GM04503 (cell line): ENCODE data around the gene CARD16.
"Not testable (repeated sequence)": the region's sequence is repeated elsewhere in the genome, so short reads cannot be mapped to it uniquely, and the experiment has no call there.

ENCODE experiments used
- DNase-seq: peaks from one replicate; pipeline ENCODE4 v3.0.0-alpha.2; 2012; ENCODE audit warnings: low read depth

CARD16 gene

GRCh38 chr11:105049481-105049880, 4.3 kb upstream of the CARD16 start:
- no peak for DNase-seq

- peak; percentile 99 for DNase-seq
These were observed 1.9 kb upstream of the CARD16 start for GRCh38 chr11:105046898-105047579.

GRCh38 chr11:105045676-105046296, 651 bp upstream of the CARD16 start:
- peak; percentile 13 for DNase-seq

DNA sequence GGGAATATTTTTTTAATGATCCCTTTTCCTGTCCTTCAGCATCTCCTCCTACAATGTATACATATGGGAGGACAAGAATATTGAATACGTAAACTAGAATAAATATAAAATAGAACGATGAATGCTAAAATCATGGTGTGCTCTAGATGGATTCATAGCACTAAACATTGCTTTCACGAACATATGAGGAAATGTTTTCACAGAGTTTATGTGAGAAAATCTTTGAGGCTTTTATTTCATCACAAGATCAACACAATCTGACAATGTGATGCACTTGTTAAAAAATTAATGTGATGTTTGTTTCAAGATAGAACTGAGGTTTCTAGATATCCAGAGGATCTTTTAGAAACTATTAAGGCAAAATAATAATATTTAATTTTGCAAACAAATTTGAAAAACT, 3.0 kb downstream of the CARD16 start:
- DNase-seq = no peak

DNA sequence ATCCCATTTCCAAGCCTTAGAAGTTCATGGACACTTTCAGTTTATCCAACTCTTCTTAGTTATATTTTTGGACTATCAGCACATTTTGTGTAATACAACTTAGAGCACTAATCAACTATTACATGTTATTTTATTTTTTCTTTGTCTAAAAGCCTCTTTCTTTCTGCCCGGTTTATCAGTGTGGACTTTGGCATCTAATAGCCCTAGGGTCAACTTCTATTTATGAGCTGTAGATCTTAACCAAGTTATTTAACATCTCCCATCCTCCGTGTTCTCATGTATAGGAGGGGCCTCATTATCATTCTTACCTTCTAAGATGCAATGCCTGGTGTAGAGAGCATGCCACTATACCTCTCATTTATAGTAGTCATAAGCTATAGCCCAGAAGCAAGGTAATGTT, 4.4 kb downstream of the CARD16 start:
- DNase-seq = no peak

DNA sequence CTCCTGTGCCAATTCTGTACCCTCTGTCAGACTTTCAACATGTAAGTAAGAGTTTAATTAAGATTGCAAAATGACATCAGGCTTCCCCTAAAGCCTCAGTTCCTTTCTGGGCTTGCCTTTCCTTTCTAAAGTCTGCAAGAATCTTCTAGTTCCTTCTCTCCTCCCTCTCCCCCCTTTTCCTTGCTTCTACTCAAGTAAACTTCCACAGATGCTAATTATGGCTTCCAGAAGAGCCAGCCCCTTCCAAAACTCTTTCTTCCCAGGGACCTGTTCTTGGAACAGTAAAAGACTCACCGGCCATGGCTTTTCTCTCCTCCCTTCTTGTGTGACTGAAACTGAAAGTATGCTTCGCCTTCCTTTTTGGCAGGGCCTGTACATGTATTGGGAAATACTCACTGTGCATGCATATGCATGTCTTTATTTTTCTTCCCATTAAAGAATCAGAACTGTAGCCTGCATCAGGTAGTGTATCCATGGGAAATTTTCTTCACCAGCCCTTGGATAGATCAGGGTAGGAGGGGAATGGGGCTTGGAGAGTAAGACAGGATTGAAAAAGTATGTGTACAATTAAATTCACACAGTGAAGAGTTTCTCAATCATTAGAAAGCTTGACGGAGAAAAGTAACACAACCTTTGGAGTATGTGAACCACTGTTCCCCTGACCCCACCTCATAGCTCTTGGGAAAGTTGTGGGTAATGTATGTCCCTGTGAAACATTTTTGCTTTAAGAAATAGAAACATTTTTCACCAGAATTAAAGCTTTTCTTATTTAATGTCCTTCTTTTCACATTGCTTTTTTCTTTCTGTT, 10.1 kb downstream of the CARD16 start, which contains the start of gene CASP1:
TSS of gene CASP1 (minus strand) at position 332 of the 808 bp plus-strand sequence. CDS start at position 301, 31 bp downstream.
- peak; percentile 61 for DNase-seq

DNA sequence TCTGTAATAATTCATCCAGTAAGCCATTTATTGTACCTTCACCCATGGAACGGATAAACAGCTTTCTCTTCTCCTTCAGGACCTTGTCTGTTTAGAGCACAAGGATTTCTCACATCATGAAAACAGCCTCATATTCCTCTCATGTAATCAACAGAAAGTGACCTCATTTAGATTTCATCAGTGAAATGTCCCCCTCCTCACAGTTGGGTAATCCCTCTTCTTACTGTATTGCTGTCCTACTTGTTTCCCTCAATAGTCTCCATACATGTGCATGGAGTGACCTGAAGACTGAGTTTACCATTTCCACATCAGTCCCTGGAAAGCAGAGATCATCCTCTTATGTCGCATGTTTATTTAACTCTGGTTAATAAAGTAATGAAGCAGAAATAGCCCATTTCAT, 10.7 kb downstream of the CARD16 start:
- DNase-seq = not testable (repeated sequence)

DNA sequence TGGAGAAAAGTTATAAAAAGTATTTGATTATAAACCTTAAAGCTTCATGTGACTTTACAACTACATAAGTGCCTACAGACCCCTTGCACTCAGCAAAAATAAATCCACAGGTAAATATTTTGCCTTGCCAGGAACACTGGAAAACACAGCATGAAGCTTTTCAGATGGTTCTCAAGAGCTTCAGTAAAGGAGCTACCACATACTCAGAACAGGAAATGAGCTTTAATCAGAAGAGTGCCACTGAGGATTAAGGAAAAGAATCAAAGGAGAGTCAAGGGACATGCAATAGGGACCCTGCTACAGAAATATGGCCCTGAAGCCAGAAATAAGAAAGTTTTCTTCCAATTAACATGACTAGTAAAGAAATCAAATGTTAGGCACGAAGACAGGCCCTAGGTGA, 11.4 kb downstream of the CARD16 start:
- DNase-seq = no peak

- no peak for DNase-seq
These were observed 11.8 kb downstream of the CARD16 start for GRCh38 chr11:105033343-105033742.

GRCh38 chr11:105032495-105032894, 12.6 kb downstream of the CARD16 start:
- DNase-seq = no peak

DNA sequence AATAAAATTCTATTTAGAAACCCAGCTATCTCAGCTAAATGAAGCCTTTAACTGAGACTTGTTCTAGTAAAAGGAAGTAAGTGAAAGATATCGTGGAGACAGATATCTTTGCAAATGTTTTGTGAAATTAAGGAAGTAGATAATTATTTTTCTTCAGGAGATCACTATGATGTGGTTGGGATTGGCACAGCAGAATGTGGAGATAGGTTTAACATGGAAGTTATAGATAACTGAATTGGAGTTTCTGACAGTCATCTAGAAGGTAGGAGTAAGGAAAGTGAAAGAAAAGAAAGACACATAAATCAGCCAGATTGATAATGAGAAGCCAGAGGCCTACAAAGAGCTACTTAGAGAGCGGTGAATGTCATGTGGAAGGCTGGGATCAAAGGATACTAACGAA, 17.5 kb downstream of the CARD16 start:
- DNase-seq = no peak

GRCh38 chr11:105024394-105024793, 20.7 kb downstream of the CARD16 start:
- DNase-seq = no peak

DNA sequence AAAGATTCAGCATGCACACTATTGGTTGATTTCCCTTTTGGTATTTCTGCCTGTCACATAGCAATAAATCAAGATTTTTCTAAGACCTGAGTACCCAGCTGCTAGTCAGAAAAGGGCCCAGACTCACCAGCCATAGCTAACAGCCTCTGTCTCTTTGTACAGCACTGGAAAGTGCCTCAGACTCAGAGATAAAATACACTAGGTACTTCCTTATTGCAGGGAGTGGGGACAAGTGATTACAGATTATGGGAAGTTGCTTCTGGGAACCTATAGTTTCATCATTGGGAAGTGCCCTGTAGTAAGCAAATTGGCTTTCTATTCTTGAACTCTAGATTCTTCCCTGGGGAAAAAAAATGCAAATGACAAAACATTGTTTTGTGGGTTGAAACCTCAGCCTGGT, 22.1 kb downstream of the CARD16 start, which contains the start of gene CASP5:
TSS of gene CASP5 (minus strand) at position 166 of the 400 bp plus-strand sequence. CDS start at position 134, 32 bp downstream.
- no peak for DNase-seq

DNA sequence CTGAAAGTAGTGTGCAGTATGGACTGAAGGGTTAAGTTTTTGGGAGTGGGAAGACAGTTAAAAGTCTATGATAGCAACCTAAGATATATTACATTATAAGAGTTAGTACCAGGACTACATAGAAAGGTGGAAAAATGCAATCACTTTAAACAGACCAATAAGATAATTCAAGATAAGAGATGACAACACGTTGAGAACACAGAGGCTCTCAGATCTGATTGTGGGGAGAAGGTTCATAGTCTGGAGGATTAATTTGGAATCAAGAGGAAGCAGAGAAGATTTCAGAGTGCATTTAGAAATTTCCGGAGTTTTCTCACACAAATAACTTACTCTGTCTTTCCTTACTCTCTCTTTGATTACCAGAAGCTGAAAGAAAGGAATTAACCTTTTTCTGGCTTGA, 22.6 kb downstream of the CARD16 start:
- DNase-seq = no peak

DNA sequence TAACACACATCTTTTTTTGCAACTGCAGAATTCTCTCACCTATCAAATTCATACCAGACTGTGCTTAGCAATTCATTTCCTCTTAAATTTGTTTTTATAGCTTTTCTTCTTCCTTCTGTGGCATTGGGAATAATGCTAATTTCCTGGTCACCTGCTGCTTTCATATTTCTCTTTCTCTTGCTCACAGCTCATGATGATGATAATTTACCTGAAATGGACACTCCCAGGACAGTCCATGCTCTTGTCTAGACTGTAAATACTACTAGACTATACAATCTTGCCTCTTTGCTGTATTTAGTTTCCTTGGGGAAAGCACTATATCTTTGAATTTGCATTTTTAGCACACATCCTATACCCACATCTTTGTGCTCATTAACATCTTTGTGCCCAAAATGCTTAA, 37.7 kb downstream of the CARD16 start:
- no peak for DNase-seq

GRCh38 chr11:105005451-105005845, 39.7 kb downstream of the CARD16 start:
- no peak for DNase-seq

DNA sequence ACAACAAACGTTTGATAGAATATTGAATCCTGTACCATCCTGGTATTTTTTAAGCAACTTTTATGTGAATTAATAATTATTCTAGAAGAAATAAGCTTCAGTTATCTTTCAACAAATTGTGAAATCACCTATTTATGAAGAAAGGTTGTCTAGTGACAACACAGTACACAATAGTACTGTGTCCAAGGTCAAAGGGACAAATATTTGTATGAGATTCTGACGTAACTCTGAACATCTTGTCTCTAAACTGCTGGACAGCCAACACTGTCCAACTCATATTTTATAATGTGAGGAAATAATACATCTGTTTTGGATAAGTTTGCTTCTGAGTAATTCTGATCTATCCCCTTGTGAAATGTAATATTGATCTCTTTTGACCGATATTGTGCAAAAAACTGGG, 41.1 kb downstream of the CARD16 start:
- peak; percentile 1 for DNase-seq

DNA sequence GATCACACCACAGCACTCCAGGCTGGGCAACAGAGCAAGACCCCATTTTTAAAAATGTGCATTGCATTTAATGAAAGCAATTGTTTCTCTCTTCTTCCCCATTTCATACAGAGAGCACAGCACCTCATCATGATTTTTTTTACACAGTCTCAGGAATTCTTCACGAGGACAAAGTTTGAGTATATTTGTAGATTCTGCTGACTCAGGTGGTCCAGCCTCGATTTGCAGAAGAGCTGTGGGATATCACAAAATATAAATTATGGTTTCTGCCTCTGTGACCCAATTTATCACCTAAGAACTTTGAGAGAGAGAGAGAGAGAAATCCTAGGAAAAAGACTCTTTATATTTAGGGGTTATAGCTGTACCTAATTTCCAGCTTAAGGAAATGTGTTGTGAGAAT, 42.0 kb downstream of the CARD16 start:
- DNase-seq = no peak

DNA sequence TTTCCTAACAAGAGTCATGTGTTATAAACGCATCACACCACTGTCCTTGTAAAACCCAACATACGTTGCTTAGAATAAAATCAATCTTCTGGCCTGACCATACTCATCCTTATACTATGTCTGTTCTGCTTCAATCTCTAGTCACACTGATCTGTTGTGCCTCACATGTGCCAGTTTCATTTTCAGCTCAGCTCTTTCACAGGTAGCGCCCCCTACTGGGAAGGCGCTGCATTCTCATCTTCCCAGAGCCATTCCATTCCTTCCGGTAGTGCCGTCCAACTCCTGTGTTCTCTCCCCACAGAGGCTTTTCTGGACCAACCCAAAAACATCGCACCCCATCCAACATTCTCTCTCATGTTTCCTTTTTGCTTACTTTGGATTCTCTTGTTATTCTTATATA, 44.3 kb downstream of the CARD16 start:
- no peak for DNase-seq

DNA sequence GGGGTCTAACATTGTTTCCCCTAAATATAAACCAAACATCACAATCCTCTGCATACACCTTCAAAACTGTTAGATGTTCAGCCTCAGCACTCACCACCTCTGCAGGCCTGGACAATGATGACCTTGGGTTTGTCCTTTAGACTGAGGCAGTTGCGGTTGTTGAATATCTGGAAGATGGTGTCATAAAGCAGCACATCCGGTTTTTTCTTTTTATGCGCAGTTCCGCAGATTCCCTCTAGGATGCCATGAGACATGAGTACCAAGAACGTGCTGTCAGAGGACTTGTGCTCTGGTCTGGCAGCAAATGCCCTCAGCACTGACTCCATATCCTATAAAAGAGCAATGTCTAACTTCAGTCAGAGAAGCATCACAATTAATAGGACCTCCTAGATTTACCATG, 45.0 kb downstream of the CARD16 start:
- no peak for DNase-seq

DNA sequence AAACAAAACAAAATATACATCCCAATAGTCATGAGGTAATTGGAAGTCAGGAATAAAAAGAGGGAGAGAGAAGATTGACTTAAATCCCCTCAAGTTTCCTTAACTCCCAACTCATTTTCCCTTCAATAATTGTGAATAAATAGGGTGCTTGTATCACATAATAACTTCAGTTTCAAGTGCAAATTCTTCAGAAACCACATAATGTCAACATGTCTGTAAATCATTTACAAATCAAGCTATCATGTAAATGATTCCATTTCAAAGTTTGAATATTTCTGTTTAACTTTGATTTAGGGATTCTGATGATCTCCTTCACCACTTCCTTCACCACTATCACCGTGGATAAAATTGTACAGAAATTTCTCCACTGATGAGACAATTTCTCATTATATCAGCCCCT, 45.4 kb downstream of the CARD16 start:
- no peak for DNase-seq

- no peak for DNase-seq
These were observed 47.8 kb downstream of the CARD16 start for GRCh38 chr11:104997288-104997687.

- no peak for DNase-seq
These were observed 50.1 kb downstream of the CARD16 start for GRCh38 chr11:104995001-104995408.
